HepG2 (cell line): ENCODE results near the gene USP20. TPM values are rescaled to one million over a fixed set of nuclear protein-coding genes. Genes with fewer than 3 reads are reported as not detected.

Source experiments
- CREM ChIP-seq, 2 experiments: sonication (generic) in 1 of 2; formaldehyde crosslinking in 1 of 2; IDR thresholded peaks; 2 replicates each; pipeline versions ENCODE4 v1.4.0 to v1.6.1; 2016 to 2020; ENCODE audit warnings: antibody characterized with exemption in 1 of 2, mild to moderate bottlenecking in 1 of 2, missing genetic modification reagents in 1 of 2
- FOSL2 ChIP-seq: sonication (generic); formaldehyde crosslinking; IDR thresholded peaks from 2 replicates; pipeline ENCODE4 v1.4.0; 2020; ENCODE audit warnings: missing genetic modification reagents
- FOXC1 ChIP-seq: sonication (generic); formaldehyde crosslinking; IDR thresholded peaks from 2 replicates; pipeline ENCODE4 v1.8.0; 2022; ENCODE audit warnings: mild to moderate bottlenecking, missing genetic modification reagents, borderline replicate concordance
- FOXO1 ChIP-seq: sonication (generic); formaldehyde crosslinking; IDR thresholded peaks from 2 replicates; pipeline ENCODE4 v1.4.0; 2020; ENCODE audit warnings: missing genetic modification reagents
- HDAC6 ChIP-seq: fragments of 200-600 bp; sonication (generic); IDR thresholded peaks from 2 replicates; pipeline ENCODE4 v1.7.0; 2017; ENCODE audit warnings: mild to moderate bottlenecking, antibody characterized with exemption, low read length, low read depth
- HES4 ChIP-seq: sonication (generic); formaldehyde crosslinking; IDR thresholded peaks from 2 replicates; pipeline ENCODE4 v1.9.0; 2021; ENCODE audit warnings: mild to moderate bottlenecking, missing genetic modification reagents, borderline replicate concordance
- JARID2 ChIP-seq: sonication (generic); formaldehyde crosslinking; IDR thresholded peaks from 2 replicates; pipeline ENCODE4 v1.8.1; 2023; ENCODE audit warnings: missing genetic modification reagents, inconsistent platforms; ENCODE audit not compliant: insufficient replicate concordance
- NFIC ChIP-seq: IDR thresholded peaks from 2 replicates; pipeline ENCODE4 v1.6.1; 2012; ENCODE audit warnings: mild to moderate bottlenecking, low read length, inconsistent platforms
- NFRKB ChIP-seq: fragments of 450-650 bp; IDR thresholded peaks from 2 replicates; pipeline ENCODE4 v1.6.1; 2017
- PCBP1 ChIP-seq: fragments of 200-400 bp; formaldehyde crosslinking; IDR thresholded peaks from 2 replicates; pipeline ENCODE4 v1.6.1; 2017; ENCODE audit warnings: mild to moderate bottlenecking, low read depth, low read length, borderline replicate concordance
- PITX1 ChIP-seq: sonication (generic); formaldehyde crosslinking; IDR thresholded peaks from 2 replicates; pipeline ENCODE4 v1.5.1; 2020; ENCODE audit warnings: mild to moderate bottlenecking, missing genetic modification reagents
- POLR2A ChIP-seq, 2 experiments: IDR thresholded peaks; 2 replicates each; pipeline ENCODE4 v1.6.1; 2011; ENCODE audit warnings: low read depth in 2 of 2, low read length in 2 of 2, mild to moderate bottlenecking in 1 of 2, moderate library complexity in 1 of 2; ENCODE audit not compliant: insufficient read depth in 1 of 2
- POLR2G ChIP-seq: fragments of 200-400 bp; formaldehyde crosslinking; IDR thresholded peaks from 2 replicates; pipeline ENCODE4 v1.6.1; 2018; ENCODE audit warnings: mild to moderate bottlenecking, low read depth, low read length, moderate library complexity
- RXRB ChIP-seq: IDR thresholded peaks from 2 replicates; pipeline ENCODE4 v1.6.1; 2016; ENCODE audit warnings: borderline replicate concordance, missing genetic modification reagents, missing compliant biosample characterization
- SIN3A ChIP-seq: IDR thresholded peaks from 2 replicates; pipeline ENCODE4 v1.6.1; 2011; ENCODE audit warnings: low read depth, mild to moderate bottlenecking, control low read depth, low read length, borderline replicate concordance
- SNRNP70 ChIP-seq: fragments of 200-400 bp; formaldehyde crosslinking; IDR thresholded peaks from 2 replicates; pipeline ENCODE4 v1.6.1; 2017; ENCODE audit warnings: mild to moderate bottlenecking, low read depth, low read length, moderate library complexity
- SRF ChIP-seq: IDR thresholded peaks from 2 replicates; pipeline ENCODE4 v1.6.1; 2011; ENCODE audit warnings: mild to moderate bottlenecking, low read depth, low read length, moderate library complexity
- SRSF1 ChIP-seq: fragments of 200-400 bp; formaldehyde crosslinking; optimal IDR thresholded peaks from 2 replicates; pipeline ENCODE3; 2017; ENCODE audit warnings: mild to moderate bottlenecking, low read depth, low read length, moderate library complexity
- THYN1 ChIP-seq: sonication (generic); formaldehyde crosslinking; IDR thresholded peaks from 2 replicates; pipeline ENCODE4 v1.8.1; 2023; ENCODE audit warnings: low read depth, mild to moderate bottlenecking, moderate library complexity, missing genetic modification reagents, borderline replicate concordance
- ZFP62 ChIP-seq: sonication (generic); formaldehyde crosslinking; IDR thresholded peaks from 2 replicates; pipeline ENCODE4 v1.4.0; 2020; ENCODE audit warnings: missing genetic modification reagents
- ZNF234 ChIP-seq: sonication (generic); formaldehyde crosslinking; conservative IDR thresholded peaks from 2 replicates; pipeline ENCODE4 v1.5.1; 2020; ENCODE audit warnings: mild to moderate bottlenecking, missing genetic modification reagents
- ZNF549 ChIP-seq: sonication (generic); formaldehyde crosslinking; IDR thresholded peaks from 2 replicates; pipeline ENCODE4 v1.5.0; 2020; ENCODE audit warnings: missing genetic modification reagents
- ZNF572 ChIP-seq: sonication (generic); formaldehyde crosslinking; IDR thresholded peaks from 2 replicates; pipeline ENCODE4 v1.5.1; 2020; ENCODE audit warnings: mild to moderate bottlenecking, missing genetic modification reagents
- ZNF761 ChIP-seq: sonication (generic); formaldehyde crosslinking; conservative IDR thresholded peaks from 2 replicates; pipeline ENCODE4 v1.4.0; 2020; ENCODE audit warnings: mild to moderate bottlenecking, missing genetic modification reagents
- polyA plus RNA-seq, 8 experiments: library from polyadenylated mRNA; depleted of rRNA in 3 of 8; stranded (reverse) in 7 of 8; unstranded in 1 of 8; fragments of >200 nt; fragmentation: Illumina TruSeq in 4 of 8; extraction: Trizol in 4 of 8; gene quantifications; 2 replicates each; pipeline versions ENCODE4 v1.2.1 to v1.2.3, GENCODE V29; 2011 to 2016; ENCODE audit warnings: low read depth in 4 of 8, missing spikeins in 1 of 8, mixed read lengths in 1 of 8; ENCODE audit not compliant: insufficient read depth in 1 of 8
- total RNA-seq, 5 experiments: library from RNA; depleted of rRNA; stranded (reverse); fragments of >200 nt; fragmentation: Illumina TruSeq; extraction: Trizol; gene quantifications; 2 replicates each; pipeline ENCODE4 v1.2.3, GENCODE V29; 2016; ENCODE audit warnings: low read depth in 1 of 5
- TF ChIP-seq, protein P1 (sequence below), 2 experiments: sonication (generic) in 1 of 2; formaldehyde crosslinking in 1 of 2; IDR thresholded peaks; 2 replicates each; pipeline versions ENCODE4 v1.6.1 to v1.9.0; 2014 to 2022; ENCODE audit warnings: antibody characterized with exemption in 1 of 2, borderline replicate concordance in 1 of 2, inconsistent platforms in 1 of 2, low read depth in 1 of 2, missing genetic modification reagents in 1 of 2

USP20 gene
- total and polyA plus RNA-seq, 2 of the 13 experiments (the other 11 are each of a cell fraction or from before 2014, with no cell fraction given) = 4.4 to 5.9 TPM

DNA sequence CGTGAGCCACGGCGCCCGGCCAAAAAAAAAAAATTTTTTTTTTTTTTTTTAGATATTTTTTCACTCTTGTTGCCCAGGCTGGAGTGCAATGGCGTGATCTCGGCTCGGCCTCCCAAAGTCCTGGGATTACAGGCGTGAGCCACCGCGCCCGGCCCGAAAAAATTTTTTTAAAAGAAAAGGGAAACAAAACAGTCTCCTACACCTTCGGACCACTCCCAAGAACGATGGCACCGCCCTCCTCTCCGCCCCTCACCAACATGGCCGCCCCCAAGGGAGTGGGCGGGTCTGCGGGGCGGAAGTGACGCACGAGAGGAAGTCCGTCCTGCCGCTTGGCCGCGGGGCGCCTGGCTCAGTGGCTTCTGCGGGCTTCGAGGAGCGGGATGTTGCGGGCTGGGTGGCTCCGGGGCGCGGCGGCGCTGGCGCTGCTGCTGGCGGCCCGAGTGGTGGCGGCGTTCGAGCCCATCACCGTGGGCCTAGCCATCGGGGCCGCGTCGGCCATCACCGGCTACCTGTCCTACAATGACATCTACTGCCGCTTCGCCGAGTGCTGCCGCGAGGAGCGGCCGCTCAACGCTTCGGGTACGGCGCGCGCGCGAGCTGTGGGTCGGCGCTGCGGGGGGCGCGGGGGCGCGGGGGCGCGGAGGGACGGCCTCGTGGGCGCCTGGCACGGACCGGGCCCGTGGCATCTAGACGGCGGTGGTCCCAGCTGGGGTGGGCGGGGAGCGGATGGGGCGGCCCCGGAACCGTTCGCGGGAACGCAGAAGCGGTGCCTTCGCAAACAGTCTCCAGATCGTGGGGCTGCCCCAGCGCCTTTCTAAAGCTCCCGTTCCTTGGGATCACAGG, 32.2 kb upstream of the USP20 start, which contains the start of gene TOR1B (continued):
- TF ChIP-seq, protein P1, sequence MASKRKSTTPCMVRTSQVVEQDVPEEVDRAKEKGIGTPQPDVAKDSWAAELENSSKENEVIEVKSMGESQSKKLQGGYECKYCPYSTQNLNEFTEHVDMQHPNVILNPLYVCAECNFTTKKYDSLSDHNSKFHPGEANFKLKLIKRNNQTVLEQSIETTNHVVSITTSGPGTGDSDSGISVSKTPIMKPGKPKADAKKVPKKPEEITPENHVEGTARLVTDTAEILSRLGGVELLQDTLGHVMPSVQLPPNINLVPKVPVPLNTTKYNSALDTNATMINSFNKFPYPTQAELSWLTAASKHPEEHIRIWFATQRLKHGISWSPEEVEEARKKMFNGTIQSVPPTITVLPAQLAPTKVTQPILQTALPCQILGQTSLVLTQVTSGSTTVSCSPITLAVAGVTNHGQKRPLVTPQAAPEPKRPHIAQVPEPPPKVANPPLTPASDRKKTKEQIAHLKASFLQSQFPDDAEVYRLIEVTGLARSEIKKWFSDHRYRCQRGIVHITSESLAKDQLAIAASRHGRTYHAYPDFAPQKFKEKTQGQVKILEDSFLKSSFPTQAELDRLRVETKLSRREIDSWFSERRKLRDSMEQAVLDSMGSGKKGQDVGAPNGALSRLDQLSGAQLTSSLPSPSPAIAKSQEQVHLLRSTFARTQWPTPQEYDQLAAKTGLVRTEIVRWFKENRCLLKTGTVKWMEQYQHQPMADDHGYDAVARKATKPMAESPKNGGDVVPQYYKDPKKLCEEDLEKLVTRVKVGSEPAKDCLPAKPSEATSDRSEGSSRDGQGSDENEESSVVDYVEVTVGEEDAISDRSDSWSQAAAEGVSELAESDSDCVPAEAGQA (IDR thresholded peaks at IDR 0.05; ENCODE audit: low read depth) = peak; percentile 91
- TF ChIP-seq, protein P1 (CRISPR knock-in tag; IDR thresholded peaks at IDR 0.05; ENCODE audit: borderline replicate concordance) = no peak
- TF ChIP-seq SRSF1 = no peak
- no peak for TF ChIP-seq ZNF761 (CRISPR knock-in tag)
- peak; percentile 47; the same call in 1 of the 2 replicates for TF ChIP-seq FOSL2 (CRISPR knock-in tag)
- TF ChIP-seq PCBP1 = no peak
- peak; percentile 52 to 97; a peak in 3 of 4 replicates for TF ChIP-seq POLR2A (IDR thresholded peaks at IDR 0.05; ENCODE audit: insufficient read depth in 1 of 2, low read depth in 2 of 2, low read length in 2 of 2)
- no peak for TF ChIP-seq ZNF234
- TF ChIP-seq PITX1 = no peak
- TF ChIP-seq HES4 (CRISPR knock-in tag) = peak; percentile 69; the same call in 1 of the 2 replicates
- TF ChIP-seq SIN3A = peak; percentile 76; the same call in 1 of the 2 replicates
- TF ChIP-seq CREM (IDR thresholded peaks at IDR 0.05) = peak; percentile 84
- TF ChIP-seq CREM (CRISPR knock-in tag; IDR thresholded peaks at IDR 0.05) = peak; percentile 29; the same call in 1 of the 2 replicates
- TF ChIP-seq NFIC = no peak
- peak; percentile 59; the same call in 1 of the 2 replicates for TF ChIP-seq FOXO1 (CRISPR knock-in tag)
- TF ChIP-seq RXRB (CRISPR knock-in tag) = peak; percentile 19; the same call in 1 of the 2 replicates
- peak; percentile 52; the same call in 1 of the 2 replicates for TF ChIP-seq FOXC1 (CRISPR knock-in tag)
- TF ChIP-seq ZFP62 (CRISPR knock-in tag) = no peak
- no peak for TF ChIP-seq THYN1 (CRISPR knock-in tag)
- no peak for TF ChIP-seq ZNF549 (CRISPR knock-in tag)
- no peak for TF ChIP-seq HDAC6
- TF ChIP-seq POLR2G = peak; percentile 90
- no peak for TF ChIP-seq JARID2 (CRISPR knock-in tag)
- TF ChIP-seq NFRKB = no peak
- TF ChIP-seq ZNF572 (CRISPR knock-in tag) = no peak
- TF ChIP-seq SRF = no peak
- no peak for TF ChIP-seq SNRNP70
